Measurements from ENCODE around the gene FXN.
"Not testable (repeated sequence)": the region's sequence is repeated elsewhere in the genome, so short reads cannot be mapped to it uniquely, and the experiment has no call there.

DNA sequence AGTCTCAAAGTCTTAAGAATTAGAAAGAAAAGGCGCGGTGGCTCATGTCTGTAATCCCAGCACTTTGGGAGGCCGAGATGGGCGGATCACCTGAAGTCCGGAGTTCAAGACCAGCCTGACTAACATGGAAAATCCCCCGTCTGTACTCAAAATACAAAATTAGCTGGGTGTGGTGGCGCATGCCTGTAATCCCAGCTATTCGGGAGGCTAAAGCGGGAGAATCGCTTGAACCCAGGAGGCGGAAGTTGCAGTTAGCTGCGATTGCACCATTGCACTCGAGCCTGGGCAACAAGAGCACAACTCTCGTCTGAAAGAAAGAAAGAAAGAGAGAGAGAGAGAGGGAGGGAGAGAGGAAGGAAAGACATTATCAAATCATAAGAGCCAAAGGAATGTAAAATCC, 73.2 kb downstream of the FXN start:
- TF ChIP-seq CTCF (conservative IDR thresholded peaks at IDR 0.05; ENCODE audit: low read length); EZH2phosphoT487 (IDR thresholded peaks at IDR 0.05; ENCODE audit: borderline replicate concordance, low read depth, low read length): not testable (repeated sequence)
